ENCODE results near the gene COX6A2. TPM values are rescaled to one million over a fixed set of nuclear protein-coding genes. Genes with fewer than 3 reads are reported as not detected.
"Not testable (repeated sequence)": the region's sequence is repeated elsewhere in the genome, so short reads cannot be mapped to it uniquely, and the experiment has no call there.

COX6A2 gene
- polyA plus RNA-seq, 2 of the 4 experiments (the other 2 are of a cell fraction): not detected

GRCh38 chr16:31440516-31441184 lies 12.5 kb upstream of the COX6A2 start:
- H3K9me3 ChIP-seq: no peaks in the 10 kb centered on the region
- H3K4me3 ChIP-seq: no peak overlapping the region
- no peaks in the 10 kb centered on the region for H3K4me1 ChIP-seq
- ChIA-PET POLR2A (interaction anchor here (1.7 kb wide), 1 partner anchor 19 kb away, joined by 7 read pairs; the partner anchor contains the start of gene ARMC5), CTCF (interaction anchor here (0.6 to 5.5 kb wide), 6 partner anchors 10 to 396 kb away, joined by 3 to 52 read pairs (median 6); partner anchors contain the start of gene ARMC5)
- TF ChIP-seq FOSL2 (IDR thresholded peaks at IDR 0.05) (no peak), FOSL2 (CRISPR knock-in tag; IDR thresholded peaks at IDR 0.05) (no peak), KDM1A (IDR thresholded peaks at IDR 0.05; ENCODE audit: low read depth) (no peak), ZNF302 (CRISPR knock-in tag; IDR thresholded peaks at IDR 0.05) (no peak), ZSCAN20 (CRISPR knock-in tag; IDR thresholded peaks at IDR 0.05) (no peak), MYC (IDR thresholded peaks at IDR 0.05; ENCODE audit: borderline replicate concordance, low read length) (no peak), HEYL (CRISPR knock-in tag; IDR thresholded peaks at IDR 0.05) (no peak), HOXA7 (CRISPR knock-in tag; IDR thresholded peaks at IDR 0.05) (no peak), USF2 (IDR thresholded peaks at IDR 0.05) (no peak), RCOR1 (IDR thresholded peaks at IDR 0.05; ENCODE audit: low read depth, low read length) (no peak)
- 84% methylated on average over 4 of the region's 4 CpGs for WGBS (ENCODE audit: missing lambda C conversion rate)
- no peak overlapping the region for H3K4me2 ChIP-seq
- DNase-seq (ENCODE audit: low read depth in 1 of 2, low spot score in 1 of 2) (no peak), ATAC-seq (no peak), FAIRE-seq (no peak)
- no peak overlapping the region for H3K27ac ChIP-seq

GRCh38 chr16:31439519-31439918 lies 11.4 kb upstream of the COX6A2 start:
- no peaks in the 10 kb centered on the region for H3K4me1 ChIP-seq
- TF ChIP-seq ZSCAN20 (CRISPR knock-in tag; IDR thresholded peaks at IDR 0.05): no peak
- ATAC-seq (no peak), DNase-seq (ENCODE audit: low read depth in 1 of 2, low spot score in 1 of 2) (no peak), FAIRE-seq (no peak)
- POLR2A ChIA-PET: interaction anchor here (1.7 kb wide), 1 partner anchor 20 kb away, joined by 7 read pairs; the partner anchor contains the start of gene ARMC5
- H3K27ac ChIP-seq: no peak overlapping the region
- no peak overlapping the region for H3K4me2 ChIP-seq
- WGBS (ENCODE audit: missing lambda C conversion rate): 83% methylated on average over 3 of the region's 3 CpGs
- CTCF ChIA-PET: interaction anchor here (2.3 kb wide), 1 partner anchor 12 kb away, joined by 7 read pairs; no protein-coding TSS in a partner anchor
- no peaks in the 10 kb centered on the region for H3K9me3 ChIP-seq
- H3K4me3 ChIP-seq: no peak overlapping the region

- POLR2A ChIA-PET; H3K9me3 ChIP-seq; H3K27ac ChIP-seq; H3K4me1 ChIP-seq; ATAC-seq; DNase-seq (ENCODE audit: low read depth in 1 of 2, low spot score in 1 of 2); H3K4me2 ChIP-seq; H3K4me3 ChIP-seq; FAIRE-seq: not testable (repeated sequence)
- CTCF ChIA-PET: interaction anchor here (2.3 kb wide), 1 partner anchor 12 kb away, joined by 7 read pairs; no protein-coding TSS in a partner anchor
- WGBS (ENCODE audit: missing lambda C conversion rate): 33% methylated on average over 4 of the region's 4 CpGs
Measured at GRCh38 chr16:31439023-31439422, 10.9 kb upstream of the COX6A2 start.

- ATAC-seq (no peak), DNase-seq (ENCODE audit: low read depth in 1 of 2, low spot score in 1 of 2) (no peak), FAIRE-seq (no peak)
- no peak for TF ChIP-seq NFE2L2 (conservative IDR thresholded peaks at IDR 0.05; ENCODE audit: low read length)
- TF ChIP-seq SREBF2 (IDR thresholded peaks at IDR 0.05): no peak
- no peak for TF ChIP-seq CHD2 (IDR thresholded peaks at IDR 0.05; ENCODE audit: low read length, partially characterized antibody)
- no peak for TF ChIP-seq HES2 (IDR thresholded peaks at IDR 0.05)
- no peak for TF ChIP-seq CBX8 (IDR thresholded peaks at IDR 0.05)
- no peak for TF ChIP-seq EHF (CRISPR knock-in tag; IDR thresholded peaks at IDR 0.05)
- TF ChIP-seq POLR2AphosphoS2 (conservative IDR thresholded peaks at IDR 0.05; ENCODE audit: low read length): no peak
- CTCF ChIA-PET: interaction anchor here (2.3 kb wide), 1 partner anchor 13 kb away, joined by 7 read pairs; no protein-coding TSS in a partner anchor
- Histone ChIP-seq H3K4me2 (no peak overlapping the region), H3K27ac (no peak overlapping the region), H3K4me1 (no peaks in the 10 kb centered on the region), H3K4me3 (no peak overlapping the region), H3K9me3 (no peaks in the 10 kb centered on the region)
- WGBS (ENCODE audit: missing lambda C conversion rate): 79% methylated on average over 2 of the region's 2 CpGs
- POLR2A ChIA-PET: no interaction called here
Measured at GRCh38 chr16:31438414-31438813, 10.3 kb upstream of the COX6A2 start.
